RKO (cell line): ENCODE measurements around the gene ATG16L1.
"Not testable (repeated sequence)": the region's sequence is repeated elsewhere in the genome, so short reads cannot be mapped to it uniquely, and the experiment has no call there.

Experiments
- DNase-seq: peaks from one replicate; pipeline ENCODE4 v3.0.0-alpha.2; 2016; ENCODE audit warnings: low spot score

Gene ATG16L1

GRCh38 chr2:233334915-233335314 lies 83.4 kb downstream of the ATG16L1 start:
- DNase-seq = no peak

GRCh38 chr2:233336091-233336490 lies 84.6 kb downstream of the ATG16L1 start:
- not testable (repeated sequence) for DNase-seq

GRCh38 chr2:233336541-233336940 lies 85.1 kb downstream of the ATG16L1 start:
- DNase-seq = no peak

GRCh38 chr2:233338046-233338445 lies 86.6 kb downstream of the ATG16L1 start:
- no peak for DNase-seq

- DNase-seq = no peak
These were observed 87.4 kb downstream of the ATG16L1 start for GRCh38 chr2:233338812-233339368.

GRCh38 chr2:233339427-233339826 lies 88.0 kb downstream of the ATG16L1 start:
- no peak for DNase-seq

GRCh38 chr2:233341296-233341695 lies 89.8 kb downstream of the ATG16L1 start:
- DNase-seq = no peak

GRCh38 chr2:233342301-233342700 lies 90.8 kb downstream of the ATG16L1 start:
- no peak for DNase-seq

- no peak for DNase-seq
These were observed 91.8 kb downstream of the ATG16L1 start for GRCh38 chr2:233343171-233343705.
